ENCODE data around the gene NRP1.

Gene NRP1

DNA sequence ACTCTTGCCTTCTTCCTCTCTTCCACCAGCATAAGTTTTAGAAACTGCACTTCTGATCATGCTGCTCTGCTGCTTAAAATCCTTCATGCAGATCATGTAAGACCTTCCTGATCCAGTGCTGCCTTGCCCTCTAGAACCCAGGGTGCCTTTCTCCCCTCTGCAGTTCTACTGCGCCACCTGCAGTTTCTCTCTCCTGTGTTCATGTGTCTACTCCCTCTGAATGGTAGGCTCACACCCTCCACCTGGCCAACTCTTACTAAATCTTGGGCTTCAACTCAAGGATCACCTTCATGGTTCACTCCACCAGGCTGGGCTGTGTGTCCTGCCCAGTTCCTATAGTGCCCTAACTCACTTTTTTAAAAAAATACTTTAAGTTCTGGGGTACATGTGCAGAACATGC lies 201.8 kb downstream of the NRP1 start:
- Histone ChIP-seq H3K27ac (ENCODE audit: low read depth, low read length) (peak overlapping the region; percentile 15; the same call in 1 of the 2 replicates), H3K36me3 (ENCODE audit: control insufficient read depth, low read length) (no peaks in the 10 kb centered on the region), H3K9me3 (ENCODE audit: control insufficient read depth, insufficient read depth, low read length) (no peaks in the 10 kb centered on the region), H3K27me3 (ENCODE audit: control insufficient read depth, low read length) (no peaks in the 10 kb centered on the region), H4K20me1 (ENCODE audit: control insufficient read depth, insufficient read depth, low read depth, low read length) (no peaks in the 10 kb centered on the region), H3K4me2 (ENCODE audit: low read length) (peak overlapping the region; percentile 46), H3K9me2 (replicated peaks; ENCODE audit: control insufficient read depth, low read length) (no peaks in the 10 kb centered on the region), H3K4me1 (ENCODE audit: control insufficient read depth, low read length) (peaks cover 18% of the 10 kb centered on the region), H3K4me3 (ENCODE audit: low read length) (peak overlapping the region; percentile 17), H3F3A (ENCODE audit: control insufficient read depth, insufficient read depth) (0 out of 2 replicates have a peak, but pooled peaks cover 2% of the 10 kb centered on the region), H3K79me2 (ENCODE audit: control insufficient read depth, low read length) (no peaks in the 10 kb centered on the region)
- no peak for TF ChIP-seq EZH2phosphoT487 (IDR thresholded peaks at IDR 0.05; ENCODE audit: borderline replicate concordance, low read length)
- TF ChIP-seq, protein P1, sequence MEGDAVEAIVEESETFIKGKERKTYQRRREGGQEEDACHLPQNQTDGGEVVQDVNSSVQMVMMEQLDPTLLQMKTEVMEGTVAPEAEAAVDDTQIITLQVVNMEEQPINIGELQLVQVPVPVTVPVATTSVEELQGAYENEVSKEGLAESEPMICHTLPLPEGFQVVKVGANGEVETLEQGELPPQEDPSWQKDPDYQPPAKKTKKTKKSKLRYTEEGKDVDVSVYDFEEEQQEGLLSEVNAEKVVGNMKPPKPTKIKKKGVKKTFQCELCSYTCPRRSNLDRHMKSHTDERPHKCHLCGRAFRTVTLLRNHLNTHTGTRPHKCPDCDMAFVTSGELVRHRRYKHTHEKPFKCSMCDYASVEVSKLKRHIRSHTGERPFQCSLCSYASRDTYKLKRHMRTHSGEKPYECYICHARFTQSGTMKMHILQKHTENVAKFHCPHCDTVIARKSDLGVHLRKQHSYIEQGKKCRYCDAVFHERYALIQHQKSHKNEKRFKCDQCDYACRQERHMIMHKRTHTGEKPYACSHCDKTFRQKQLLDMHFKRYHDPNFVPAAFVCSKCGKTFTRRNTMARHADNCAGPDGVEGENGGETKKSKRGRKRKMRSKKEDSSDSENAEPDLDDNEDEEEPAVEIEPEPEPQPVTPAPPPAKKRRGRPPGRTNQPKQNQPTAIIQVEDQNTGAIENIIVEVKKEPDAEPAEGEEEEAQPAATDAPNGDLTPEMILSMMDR (IDR thresholded peaks at IDR 0.05; ENCODE audit: low read depth, low read length, poor library complexity, severe bottlenecking), result peak; percentile 87

DNA sequence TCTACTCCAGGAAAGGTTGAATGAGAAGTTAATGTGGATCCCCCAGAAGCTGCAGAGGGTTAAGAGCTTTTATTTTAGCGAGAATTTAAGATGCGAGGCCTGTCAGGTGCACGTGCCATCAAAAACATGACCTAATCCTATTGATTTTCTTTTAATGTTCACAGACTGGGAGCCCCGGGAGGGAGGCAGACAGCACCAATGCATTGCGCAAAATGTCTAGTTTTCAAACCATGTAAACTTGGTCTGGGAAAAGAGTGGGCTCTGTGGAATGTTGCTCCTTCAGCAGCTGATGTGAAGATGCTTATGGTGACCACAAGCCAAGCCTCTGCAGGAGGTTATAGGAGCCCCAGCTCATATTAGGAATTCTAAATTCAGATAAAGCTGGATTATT lies 204.5 kb downstream of the NRP1 start:
- Histone ChIP-seq H3K4me3 (ENCODE audit: low read length) (no peak overlapping the region), H4K20me1 (ENCODE audit: control insufficient read depth, insufficient read depth, low read depth, low read length) (no peaks in the 10 kb centered on the region), H3K4me1 (ENCODE audit: control insufficient read depth, low read length) (peaks cover 40% of the 10 kb centered on the region), H3K36me3 (ENCODE audit: control insufficient read depth, low read length) (no peaks in the 10 kb centered on the region), H3K27me3 (ENCODE audit: control insufficient read depth, low read length) (no peaks in the 10 kb centered on the region), H3K9me2 (replicated peaks; ENCODE audit: control insufficient read depth, low read length) (no peaks in the 10 kb centered on the region), H3K9me3 (ENCODE audit: control insufficient read depth, insufficient read depth, low read length) (no peaks in the 10 kb centered on the region), H3K4me2 (ENCODE audit: low read length) (no peak overlapping the region), H3K79me2 (ENCODE audit: control insufficient read depth, low read length) (no peaks in the 10 kb centered on the region), H3F3A (ENCODE audit: control insufficient read depth, insufficient read depth) (0 out of 2 replicates have a peak, but pooled peaks cover 2% of the 10 kb centered on the region), H3K27ac (ENCODE audit: low read depth, low read length) (no peak overlapping the region)
- TF ChIP-seq EZH2phosphoT487 (IDR thresholded peaks at IDR 0.05; ENCODE audit: borderline replicate concordance, low read length), result no peak
- TF ChIP-seq, protein P1 (IDR thresholded peaks at IDR 0.05; ENCODE audit: low read depth, low read length, poor library complexity, severe bottlenecking), result no peak

DNA sequence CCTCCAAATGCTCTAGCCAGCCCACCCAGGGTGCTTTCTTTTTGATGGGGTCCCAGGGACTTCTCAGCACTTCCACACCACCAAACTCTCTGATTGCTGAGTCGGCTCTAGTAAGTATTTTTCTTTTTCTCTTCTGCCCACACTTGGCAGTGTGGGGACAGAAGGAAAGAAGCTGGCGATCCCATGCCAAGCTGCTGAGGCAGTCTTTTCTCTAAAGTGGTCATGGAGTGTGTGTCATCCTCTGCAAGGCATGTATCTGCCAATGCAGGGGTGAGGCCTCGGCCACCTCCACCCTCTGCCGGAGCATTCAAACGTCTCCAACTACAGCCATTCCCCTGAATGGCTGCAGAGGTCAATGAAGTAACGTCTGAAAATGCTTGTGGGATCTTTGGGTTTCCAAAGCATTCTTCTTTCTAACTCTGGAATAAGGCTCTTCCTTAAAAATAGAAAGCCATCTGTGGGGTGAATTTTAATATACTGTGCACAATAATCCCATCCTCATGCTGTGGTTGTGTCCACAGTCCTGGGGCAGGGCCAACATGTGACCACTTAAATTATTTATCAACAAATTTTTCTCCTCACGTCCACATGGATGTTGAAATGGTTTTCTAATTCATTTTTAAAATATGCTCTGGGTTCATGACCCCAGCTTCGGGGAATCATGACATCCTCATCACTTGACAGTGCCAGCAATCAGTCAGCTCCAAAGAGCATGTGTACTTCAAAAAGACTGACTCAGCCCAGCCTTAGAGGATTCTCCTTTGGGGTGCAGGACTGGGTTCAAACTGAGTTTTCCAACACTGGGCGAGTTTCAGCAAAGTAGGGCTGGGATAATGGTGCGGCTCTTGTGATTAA lies 205.1 kb downstream of the NRP1 start:
- Histone ChIP-seq H3K4me3 (ENCODE audit: low read length) (no peak overlapping the region), H3K27me3 (ENCODE audit: control insufficient read depth, low read length) (no peaks in the 10 kb centered on the region), H3K27ac (ENCODE audit: low read depth, low read length) (no peak overlapping the region), H3F3A (ENCODE audit: control insufficient read depth, insufficient read depth) (0 out of 2 replicates have a peak, but pooled peaks cover 2% of the 10 kb centered on the region), H3K4me1 (ENCODE audit: control insufficient read depth, low read length) (peaks cover 44% of the 10 kb centered on the region), H3K9me3 (ENCODE audit: control insufficient read depth, insufficient read depth, low read length) (no peaks in the 10 kb centered on the region), H3K79me2 (ENCODE audit: control insufficient read depth, low read length) (no peaks in the 10 kb centered on the region), H4K20me1 (ENCODE audit: control insufficient read depth, insufficient read depth, low read depth, low read length) (no peaks in the 10 kb centered on the region), H3K36me3 (ENCODE audit: control insufficient read depth, low read length) (no peaks in the 10 kb centered on the region), H3K4me2 (ENCODE audit: low read length) (no peak overlapping the region), H3K9me2 (replicated peaks; ENCODE audit: control insufficient read depth, low read length) (no peaks in the 10 kb centered on the region)
- TF ChIP-seq, protein P1 (IDR thresholded peaks at IDR 0.05; ENCODE audit: low read depth, low read length, poor library complexity, severe bottlenecking), result no peak
- no peak for TF ChIP-seq EZH2phosphoT487 (IDR thresholded peaks at IDR 0.05; ENCODE audit: borderline replicate concordance, low read length)
